GM19438 (cell line): Measurements from ENCODE around the gene EPHA6.

ENCODE experiments used
- ATAC-seq: cut with Tn5 transposase; IDR thresholded peaks from one replicate; pipeline ENCODE4 v1.9.1; 2021; ENCODE audit warnings: low read depth; ENCODE audit not compliant: unreplicated experiment

Gene EPHA6

DNA sequence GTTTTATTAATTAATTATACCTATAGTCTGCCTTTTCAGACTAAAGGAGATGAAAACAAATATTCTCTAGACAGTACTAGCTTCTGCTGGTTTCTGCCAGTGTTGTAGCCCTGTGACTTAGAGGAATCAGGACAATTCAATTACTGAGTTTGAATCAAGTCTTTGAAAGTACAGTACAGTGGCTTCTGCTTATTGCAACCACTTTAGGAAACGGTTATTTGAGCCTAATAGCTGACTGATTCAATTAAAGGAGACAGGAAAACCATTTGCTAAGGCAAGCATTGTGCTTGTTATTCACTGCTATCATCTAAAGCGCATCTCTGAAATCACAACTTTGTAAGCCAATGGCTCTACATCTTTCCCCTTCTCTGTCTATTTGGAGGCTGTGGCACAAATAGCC, 860.1 kb downstream of the EPHA6 start:
- no peak for ATAC-seq

DNA sequence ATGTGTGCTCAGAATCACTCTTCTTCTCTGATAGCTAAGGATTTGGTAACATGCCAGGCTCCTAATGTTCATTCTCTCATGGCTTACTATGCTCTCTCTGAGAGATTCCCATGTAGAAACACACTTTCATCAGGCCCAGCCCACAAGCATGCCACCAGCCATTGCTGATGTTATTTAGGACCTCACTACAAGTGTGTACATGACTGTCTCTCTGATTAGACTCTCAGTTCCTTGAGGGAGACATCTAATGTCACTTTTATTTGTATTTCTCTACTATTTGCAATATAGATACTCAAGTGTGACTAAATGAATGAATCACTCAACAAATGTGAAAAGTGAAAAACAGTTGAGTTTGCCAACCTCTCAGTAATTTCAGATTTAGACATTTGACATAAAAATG, 865.8 kb downstream of the EPHA6 start:
- no peak for ATAC-seq

DNA sequence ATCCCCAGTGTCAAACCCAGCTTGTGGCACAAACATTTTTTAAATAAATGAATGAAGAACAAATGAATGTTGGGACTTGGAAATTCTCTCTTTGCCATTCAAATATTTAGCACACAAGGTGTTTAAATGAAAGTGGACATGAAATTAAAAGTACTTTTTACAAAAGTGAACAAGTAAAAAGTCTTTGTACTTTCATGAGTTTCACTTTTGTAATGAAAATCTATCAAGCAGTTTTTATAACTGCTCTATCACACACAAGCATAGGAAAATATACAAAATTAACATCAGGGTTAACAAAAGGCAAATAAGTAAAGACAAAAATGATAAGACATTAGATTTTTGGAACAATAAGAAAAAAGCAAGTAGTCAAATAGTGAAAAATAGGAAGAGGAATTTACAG, 866.3 kb downstream of the EPHA6 start:
- ATAC-seq, result no peak

DNA sequence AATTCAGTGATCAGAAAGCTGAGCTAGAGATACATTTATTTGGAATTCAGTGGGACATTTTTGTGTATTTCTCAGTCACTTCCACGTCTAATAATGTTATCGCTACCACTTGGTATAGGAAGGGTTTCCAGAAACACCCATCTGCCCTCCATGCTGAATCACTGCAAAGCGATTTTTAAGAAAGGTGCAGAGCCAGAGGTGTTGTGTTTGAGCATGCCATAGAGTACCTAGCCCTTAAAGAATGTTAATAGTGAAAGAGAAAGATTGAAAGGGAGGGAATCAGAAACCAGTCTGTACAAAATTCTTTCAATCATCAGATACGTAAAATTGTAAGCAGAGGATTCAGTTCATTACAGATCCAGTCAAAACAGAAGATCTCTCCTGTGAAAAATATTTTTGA, 870.1 kb downstream of the EPHA6 start:
- ATAC-seq, result no peak

DNA sequence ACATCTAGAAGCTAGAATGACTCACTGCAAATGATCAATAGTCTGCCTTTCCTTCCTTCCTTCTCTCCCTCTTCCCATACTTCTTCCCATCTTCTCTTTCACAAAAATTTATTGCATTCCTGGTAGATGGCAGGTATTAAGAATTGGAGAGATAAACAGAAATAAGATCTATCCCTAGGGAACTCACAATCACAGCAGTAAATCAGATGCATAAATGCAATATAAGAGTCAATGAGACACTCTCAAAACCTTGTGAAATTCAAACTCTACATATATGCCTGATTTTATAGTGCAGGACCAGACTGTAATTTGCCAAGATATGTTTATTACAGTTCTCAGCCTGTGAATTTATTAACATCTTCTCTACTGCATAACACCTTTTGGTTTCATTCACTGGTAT, 871.9 kb downstream of the EPHA6 start:
- ATAC-seq, result no peak

- no peak for ATAC-seq
These were observed 873.3 kb downstream of the EPHA6 start for GRCh38 chr3:97687734-97688133.

DNA sequence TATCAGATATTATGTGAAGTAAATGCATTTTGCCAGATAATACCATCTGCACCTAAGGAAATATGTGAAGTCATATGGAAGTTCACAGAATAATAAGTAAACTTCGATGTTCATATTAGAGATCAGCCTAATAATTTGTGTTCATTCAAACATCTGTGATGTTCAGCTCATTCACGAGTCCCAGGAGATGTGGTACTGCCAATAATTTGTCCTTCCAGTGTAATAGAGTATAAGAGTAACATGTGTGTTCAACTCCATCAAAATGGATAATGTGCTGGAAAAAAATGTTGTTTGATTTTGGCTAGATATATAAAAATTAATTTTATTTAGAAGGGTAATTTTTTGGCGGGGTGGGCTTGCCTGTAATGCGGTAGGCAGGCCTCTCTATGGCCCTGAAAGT, 874.7 kb downstream of the EPHA6 start:
- no peak for ATAC-seq

DNA sequence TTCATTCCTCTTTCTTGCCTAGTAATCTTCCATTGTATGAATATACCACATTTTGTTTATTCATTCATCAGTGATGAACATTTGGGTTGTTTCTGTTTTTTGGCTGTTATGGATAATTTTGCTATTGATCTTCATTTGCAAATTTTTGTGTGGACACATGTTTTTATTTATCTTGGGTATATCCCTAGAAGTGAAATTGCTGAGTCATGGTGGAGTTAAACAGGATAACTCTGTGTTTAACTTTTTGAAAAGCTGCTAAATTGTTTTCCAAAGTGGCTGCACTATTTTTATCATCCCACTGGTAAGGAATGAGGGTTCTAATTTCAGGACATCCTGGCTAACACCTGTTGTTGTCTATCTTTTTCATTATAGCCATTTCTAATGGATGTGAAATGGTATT, 875.6 kb downstream of the EPHA6 start:
- ATAC-seq, result no peak

DNA sequence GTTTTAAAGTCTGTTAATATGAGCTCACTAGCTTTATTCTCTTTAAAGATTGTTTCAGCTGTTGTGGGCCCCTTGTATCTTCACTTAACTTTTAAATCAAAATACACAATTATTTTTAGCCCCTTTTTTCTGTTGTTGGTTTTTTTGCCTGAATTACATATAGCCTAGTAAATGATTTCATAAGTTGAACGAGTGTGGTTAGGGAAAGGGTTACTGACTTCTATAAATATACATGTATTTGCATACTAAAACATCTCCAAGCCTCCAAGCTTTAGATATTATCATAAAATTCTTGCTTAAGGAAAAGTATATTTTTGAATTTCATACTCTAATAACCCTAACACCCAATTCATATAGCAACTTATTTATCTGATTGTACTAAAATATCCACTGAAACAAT, 877.0 kb downstream of the EPHA6 start:
- peak; percentile 51 for ATAC-seq

- no peak for ATAC-seq
These were observed 878.0 kb downstream of the EPHA6 start for GRCh38 chr3:97692389-97692788.

GRCh38 chr3:97692831-97693230, 878.4 kb downstream of the EPHA6 start:
- no peak for ATAC-seq

- no peak for ATAC-seq
These were observed 880.5 kb downstream of the EPHA6 start for GRCh38 chr3:97694876-97695275.

DNA sequence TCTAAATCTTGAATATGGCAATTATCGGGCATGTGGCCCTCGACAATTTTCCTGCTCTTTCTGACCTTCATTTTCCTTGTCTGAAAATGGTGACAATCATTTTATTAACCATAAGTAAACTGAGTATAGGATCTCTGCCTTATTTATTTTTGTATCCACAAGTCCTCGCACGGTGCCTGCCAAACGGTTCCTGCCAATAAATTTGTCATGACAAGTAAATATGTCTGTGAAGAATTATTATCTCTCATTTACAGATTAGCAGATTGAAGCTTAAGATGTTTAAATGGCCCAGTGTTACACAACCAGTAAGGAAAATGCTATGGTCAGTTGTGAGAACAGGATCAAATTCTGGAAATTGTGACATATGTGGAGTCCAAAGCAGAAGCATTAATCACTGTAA, 884.3 kb downstream of the EPHA6 start:
- ATAC-seq, result no peak

DNA sequence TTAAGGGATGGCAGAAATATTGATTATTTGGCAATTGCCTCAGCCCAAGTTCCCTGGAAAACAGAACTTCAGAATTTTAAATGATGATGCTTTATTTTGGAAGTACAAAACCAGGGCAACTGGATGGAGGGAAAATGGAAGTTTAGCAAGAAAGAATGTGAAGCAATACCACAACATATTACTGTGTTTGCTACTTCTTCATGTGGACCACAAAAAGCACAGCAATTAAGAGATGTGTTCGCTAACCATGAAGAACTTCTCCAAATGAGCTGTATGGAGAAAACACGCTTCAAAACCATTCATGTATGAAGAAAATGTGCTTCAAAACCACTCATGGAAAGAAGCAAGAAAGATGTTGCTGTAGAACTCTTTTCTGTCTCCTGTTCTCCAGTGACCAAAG, 885.5 kb downstream of the EPHA6 start:
- ATAC-seq, result no peak

DNA sequence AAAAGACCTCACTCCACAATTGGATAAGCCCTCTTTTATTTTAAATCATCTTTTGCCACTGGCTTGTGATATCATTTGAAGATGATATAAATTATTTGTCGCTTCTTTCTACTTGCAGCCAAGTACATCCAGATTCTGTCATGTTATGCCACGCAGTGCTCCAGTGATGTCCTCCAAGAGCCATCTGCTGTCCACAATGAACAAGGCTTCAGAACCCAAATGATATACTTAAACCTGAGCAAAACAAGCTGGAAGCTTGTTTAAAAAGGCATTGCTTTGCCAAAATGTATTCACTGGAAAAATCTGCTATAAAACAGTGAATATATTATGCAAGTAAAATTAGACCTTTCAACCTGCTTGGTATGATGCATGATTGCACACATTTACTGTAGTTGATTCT, 891.4 kb downstream of the EPHA6 start:
- no peak for ATAC-seq

- no peak for ATAC-seq
These were observed 891.8 kb downstream of the EPHA6 start for GRCh38 chr3:97706226-97706625.

- ATAC-seq, result no peak
These were observed 897.3 kb downstream of the EPHA6 start for GRCh38 chr3:97711654-97712053.

DNA sequence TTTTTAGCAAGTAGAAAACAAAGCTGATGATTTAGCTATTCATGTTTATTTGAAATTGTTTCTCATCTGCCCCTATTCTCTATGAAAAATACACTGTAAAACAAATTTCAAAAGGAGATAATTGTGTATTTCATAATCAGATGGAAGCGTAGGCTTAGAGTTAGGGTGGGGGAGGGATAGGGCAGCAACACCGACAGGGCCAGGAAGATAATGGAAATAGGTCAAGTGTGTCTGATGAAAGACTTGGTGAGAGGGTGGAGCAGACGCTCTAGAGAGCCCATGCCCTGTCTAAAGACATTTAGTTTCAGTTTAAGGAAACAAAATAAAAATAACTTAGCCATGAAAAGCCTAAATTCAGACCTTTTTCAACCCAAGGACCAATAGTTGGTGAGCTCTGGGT, 898.5 kb downstream of the EPHA6 start:
- ATAC-seq, result no peak

DNA sequence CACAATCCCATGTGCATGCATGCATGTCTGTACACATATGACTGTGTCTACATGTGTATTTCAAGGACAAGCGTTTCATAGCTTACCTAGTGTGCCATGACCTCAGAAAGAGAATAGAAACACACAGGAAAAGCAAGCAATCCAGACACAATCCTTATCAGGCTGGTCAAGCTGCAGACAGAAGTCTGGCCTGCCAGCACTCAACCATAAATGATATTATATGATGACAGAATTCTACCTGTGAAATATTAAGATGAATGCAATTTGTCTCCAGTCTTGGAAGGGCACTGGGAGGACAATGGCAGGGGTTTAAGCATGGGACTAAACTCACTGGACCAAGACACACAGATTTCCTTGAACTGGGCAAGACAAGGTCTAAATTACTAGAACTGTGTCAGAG, 899.2 kb downstream of the EPHA6 start:
- no peak for ATAC-seq

- ATAC-seq, result peak; percentile 81
These were observed 904.9 kb downstream of the EPHA6 start for GRCh38 chr3:97719156-97719821.

DNA sequence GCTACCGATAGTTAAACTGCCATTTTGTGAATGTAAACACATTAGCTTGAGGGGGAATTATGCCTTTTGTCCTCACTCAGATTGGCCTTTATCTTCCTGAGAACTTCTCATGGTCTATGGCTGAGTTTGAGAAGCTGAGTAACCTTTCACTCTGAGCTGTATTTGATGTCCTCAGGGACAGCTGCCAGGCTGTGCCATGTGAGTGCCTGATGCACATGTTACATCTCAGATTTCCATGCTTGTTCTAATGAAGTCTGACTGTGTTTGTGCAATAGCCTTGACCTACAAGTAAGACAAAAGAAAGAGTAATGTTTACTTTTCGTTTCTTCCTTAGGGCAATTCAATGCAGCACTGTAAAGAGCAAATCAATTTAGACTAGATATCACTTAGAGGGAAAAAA, 906.0 kb downstream of the EPHA6 start:
- no peak for ATAC-seq

- no peak for ATAC-seq
These were observed 907.1 kb downstream of the EPHA6 start for GRCh38 chr3:97721446-97721845.

- ATAC-seq, result no peak
These were observed 922.5 kb downstream of the EPHA6 start for GRCh38 chr3:97736928-97737327.
